Tongue (tissue), 2 donors: Measurements from ENCODE around the gene S100G. TPM values are rescaled to one million over a fixed set of nuclear protein-coding genes. Genes with fewer than 3 reads are reported as not detected.

Experiments used
- DNase-seq: peaks from one replicate; pipeline ENCODE4 v3.0.0-alpha.2; 2015
- total RNA-seq: library from RNA; depleted of rRNA; stranded (reverse); fragments of >200 nt; gene quantifications from one replicate; pipeline ENCODE4 v1.2.3, GENCODE V29; 2014

Gene S100G
- total RNA-seq, 1 donor from 2014 or later, result not detected

DNA sequence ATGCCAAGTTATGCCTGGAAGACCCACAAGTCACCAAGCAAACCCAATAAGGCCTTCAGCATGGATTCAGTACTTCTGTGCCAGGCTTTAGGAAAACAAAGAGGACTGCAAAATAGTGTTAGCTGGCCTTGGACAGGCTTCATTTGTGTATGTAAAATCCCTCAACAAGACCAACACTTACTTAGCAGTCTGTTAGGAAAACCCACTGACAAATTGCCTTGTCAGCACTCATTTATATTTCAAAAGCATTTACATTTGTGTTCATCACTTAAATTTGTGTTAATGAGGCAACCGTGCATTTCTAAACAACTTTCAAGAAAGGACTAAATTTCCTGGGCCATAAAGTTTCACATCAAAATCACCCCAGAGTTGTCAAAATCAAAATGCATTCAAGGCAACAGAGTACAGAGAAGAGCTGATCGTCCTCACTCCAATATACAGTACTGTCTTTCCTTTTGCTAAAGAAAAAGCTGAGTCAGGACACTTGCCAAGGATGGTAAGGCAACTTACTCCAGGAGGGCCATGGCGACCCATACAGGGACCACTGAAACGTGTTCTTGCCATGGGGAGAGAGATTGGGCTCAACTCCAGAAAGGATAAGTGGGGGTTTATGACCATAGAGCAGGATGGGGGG, 1.6 kb downstream of the S100G start:
- no peak for DNase-seq

DNA sequence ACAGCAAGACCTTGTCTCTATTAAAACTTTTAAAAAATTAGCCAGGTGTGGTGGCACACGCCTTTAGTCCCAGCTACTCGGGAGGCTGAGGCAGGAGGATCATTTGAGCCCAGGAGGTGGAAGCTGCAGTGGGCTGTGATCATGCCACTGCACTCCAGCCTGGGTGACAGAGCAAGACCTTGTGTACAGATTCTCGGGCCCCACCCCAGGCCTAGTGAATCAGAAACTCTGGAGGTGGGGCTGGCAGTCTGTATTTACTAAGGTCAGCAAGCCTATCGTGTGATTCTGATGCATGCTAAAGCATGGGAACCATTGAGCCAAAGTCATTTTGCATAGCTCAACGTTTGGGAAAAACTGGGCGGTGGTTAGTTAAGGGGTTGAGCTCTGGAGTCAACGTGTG, 3.5 kb downstream of the S100G start:
- no peak for DNase-seq

DNA sequence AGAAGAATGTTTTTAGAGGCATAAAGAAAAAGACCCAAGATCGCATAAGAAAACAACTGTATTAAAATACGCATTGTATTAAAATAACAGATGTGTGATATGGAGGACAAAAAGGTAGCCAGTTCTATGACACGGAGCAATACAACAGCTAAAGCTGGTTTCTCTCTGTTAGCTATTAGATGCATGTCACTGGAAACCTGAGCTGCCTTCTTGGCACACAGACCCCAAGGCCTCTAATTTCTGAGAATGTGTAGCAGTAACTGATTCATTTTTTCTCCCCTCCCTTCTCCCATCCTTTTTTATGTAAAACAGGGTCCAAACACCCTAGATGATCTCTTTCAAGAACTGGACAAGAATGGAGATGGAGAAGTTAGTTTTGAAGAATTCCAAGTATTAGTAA, 4.1 kb downstream of the S100G start:
- DNase-seq, result peak; percentile 63

DNA sequence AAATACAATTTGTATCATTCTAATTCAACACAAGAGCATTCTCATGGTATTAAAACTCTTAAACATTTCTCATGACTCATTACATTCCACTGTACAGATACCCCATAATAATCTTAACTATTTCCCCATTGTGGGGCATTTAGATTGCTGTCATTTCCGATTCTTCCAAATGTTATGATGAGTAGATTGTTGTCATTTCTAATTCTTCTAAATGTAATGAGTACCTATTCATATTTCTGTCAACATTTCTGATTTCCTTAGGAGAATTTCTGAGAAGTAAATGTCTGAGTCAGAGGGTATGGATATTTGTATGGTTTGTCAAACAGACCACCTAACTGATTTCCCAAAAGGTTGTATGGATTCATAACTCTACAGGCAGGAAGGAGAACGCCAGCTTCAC, 8.3 kb downstream of the S100G start:
- DNase-seq, result no peak

DNA sequence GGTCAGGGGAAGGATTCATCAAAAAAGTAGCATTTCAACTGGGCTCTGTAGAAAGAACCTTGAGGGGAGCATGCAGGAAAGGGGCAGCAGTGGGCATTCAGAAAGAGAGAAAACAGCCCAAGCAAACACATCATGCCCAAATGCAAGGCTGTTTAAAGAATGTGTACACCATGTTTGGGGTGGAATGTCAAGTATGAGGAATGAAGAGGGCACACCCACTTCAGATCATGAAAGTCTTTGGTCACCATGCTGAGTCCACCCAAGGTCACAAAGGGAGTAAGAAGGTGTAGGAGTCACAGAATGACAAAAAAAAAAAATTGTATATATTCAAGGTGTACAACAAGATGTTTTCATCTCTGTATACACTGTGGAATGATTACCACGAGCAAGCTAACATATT, 9.4 kb downstream of the S100G start:
- no peak for DNase-seq

DNA sequence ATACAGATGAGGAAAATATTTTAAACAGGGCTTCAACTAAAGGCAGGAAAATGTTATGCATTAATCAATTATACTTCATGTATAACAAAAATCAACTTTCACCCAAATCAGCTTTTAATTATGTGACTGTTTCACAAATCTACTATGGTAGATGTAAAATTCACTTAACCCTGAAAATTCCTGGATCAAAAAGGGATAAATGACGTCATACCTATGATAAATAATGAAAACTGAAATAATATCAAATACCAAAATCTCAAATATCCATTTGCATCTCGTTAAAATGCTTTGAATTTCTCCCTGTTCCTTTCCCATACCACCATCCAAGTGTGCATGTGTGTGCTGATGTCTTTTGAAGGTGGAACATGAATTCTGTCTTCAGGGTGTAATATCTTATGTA, 11.5 kb downstream of the S100G start:
- DNase-seq, result no peak

DNA sequence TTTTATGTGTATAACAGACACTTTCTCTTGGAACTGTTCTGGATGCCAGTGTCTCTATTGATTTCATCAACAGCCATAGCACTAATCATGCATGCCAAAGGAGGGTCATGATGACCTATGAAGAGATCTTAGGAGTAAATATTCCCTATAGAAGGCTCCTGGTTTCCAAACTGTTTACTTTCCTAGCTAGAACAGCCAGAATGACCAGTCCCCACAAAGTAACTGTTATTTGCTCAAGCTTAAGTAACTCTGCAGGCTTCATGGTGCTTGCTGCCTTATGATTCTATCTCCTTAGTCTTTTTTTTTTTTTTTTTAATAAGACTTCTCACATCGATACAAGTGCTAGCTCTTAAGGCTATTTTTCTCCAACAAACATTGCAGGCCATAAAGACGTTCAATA, 12.4 kb downstream of the S100G start:
- no peak for DNase-seq

DNA sequence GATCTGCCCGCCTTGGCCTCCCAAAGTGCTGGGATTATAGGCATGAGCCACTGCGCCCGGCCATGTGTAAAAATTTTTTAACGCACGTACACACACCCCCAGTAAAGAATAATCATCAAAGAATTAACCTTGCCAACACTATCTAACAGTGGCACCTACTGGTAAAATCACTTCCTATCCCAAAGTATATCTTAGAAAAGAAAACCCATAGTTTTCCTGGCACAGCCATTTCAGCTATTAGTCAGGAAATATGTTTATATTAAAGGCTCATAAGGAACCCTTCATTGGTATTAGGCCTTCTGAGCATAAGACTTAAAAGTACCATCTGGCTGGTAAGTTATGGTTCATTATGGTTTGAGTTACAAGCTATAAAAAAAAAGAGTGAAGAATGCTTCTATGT, 14.1 kb downstream of the S100G start:
- DNase-seq, result no peak

DNA sequence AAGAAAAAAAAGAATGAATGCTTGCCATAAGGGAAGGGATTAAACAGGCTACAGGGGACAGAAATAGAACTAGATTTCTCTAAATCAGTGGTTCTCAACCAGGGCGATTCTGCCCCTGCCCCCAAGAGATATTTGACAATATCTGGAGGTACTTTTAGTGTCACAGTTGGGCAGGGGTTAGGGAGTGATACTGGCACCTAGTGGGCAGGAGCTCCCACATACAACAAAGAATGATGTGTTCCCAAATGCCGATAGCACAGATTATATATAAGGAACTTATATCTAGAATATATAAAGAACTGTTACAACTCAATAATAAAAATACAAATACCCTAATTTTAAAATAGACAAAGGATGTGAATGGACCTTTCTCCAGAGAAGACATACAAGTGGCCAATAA, 14.7 kb downstream of the S100G start:
- DNase-seq, result no peak

DNA sequence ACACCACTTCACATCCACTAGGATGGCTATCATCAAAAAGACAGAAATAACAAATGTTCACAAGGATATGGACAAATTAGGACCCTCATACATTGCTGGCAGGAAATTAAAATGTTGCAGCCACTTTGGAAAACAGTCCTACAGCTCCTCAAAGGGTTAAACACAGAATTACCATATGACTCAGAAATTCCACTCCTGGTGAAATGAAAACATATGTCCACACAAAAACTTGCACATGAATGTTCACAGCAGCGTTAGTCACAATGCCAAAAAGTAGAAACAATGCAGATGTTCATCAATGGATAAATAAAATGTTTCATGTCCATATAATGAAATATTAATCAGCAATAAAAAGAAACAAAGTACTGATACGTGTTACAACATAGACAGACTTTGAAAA, 15.1 kb downstream of the S100G start:
- DNase-seq, result peak; percentile 19

DNA sequence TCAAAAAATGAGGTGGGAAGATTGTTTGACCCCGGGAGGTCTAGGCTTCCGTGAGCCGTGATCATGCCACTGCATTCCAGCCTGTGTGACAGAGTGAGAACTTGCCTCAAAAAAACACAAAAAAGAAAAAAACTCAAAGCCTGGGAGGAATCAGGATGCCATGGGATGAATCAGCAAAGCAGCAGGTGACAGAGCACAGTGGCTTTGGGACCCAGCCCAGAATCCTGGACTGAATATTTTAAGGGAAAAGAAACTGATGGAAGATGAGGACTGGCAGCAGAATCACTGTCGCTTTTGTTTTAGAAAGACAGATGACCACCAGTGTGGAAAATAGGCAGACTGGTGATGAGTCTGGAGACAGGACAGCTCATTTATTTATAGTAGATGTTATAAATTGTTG, 16.6 kb downstream of the S100G start:
- DNase-seq, result no peak

DNA sequence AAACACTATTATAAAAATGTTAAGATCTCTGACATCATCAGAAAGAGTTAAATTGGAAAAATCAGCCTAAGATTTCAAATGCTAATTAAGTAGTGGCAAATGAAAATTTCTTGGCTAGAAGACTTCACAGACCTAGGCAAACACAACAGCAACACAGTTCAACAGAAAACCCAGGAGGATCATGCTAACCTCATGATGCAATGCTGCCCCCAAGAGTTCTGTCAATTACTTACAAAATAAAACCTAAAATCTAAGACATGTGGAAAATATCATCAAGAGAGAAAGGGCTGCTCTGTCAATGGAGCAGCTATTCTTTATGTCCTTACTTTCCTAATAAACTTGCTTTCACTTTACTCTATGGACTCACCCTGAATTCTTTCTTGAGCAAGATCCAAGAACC, 21.0 kb downstream of the S100G start:
- peak; percentile 51 for DNase-seq

DNA sequence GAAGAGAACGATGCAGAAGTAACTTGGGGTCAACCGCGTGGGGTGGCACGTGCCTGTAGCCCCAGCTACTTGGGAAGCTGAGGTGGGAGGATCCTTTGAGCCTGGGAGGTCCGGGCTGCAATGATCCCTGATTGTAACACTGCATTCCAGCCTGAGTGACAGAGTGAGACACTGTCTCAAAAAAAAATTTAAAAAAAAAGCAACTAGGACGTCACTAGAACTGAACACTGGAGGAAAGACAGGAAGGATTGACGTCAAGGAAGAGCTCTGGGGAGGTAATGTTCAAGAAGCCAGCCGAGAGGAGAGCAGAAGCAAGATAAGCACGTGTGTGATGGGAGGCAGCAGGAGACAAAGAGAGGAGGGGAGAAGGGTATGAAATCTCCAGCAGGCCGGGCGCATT, 28.7 kb downstream of the S100G start:
- no peak for DNase-seq

DNA sequence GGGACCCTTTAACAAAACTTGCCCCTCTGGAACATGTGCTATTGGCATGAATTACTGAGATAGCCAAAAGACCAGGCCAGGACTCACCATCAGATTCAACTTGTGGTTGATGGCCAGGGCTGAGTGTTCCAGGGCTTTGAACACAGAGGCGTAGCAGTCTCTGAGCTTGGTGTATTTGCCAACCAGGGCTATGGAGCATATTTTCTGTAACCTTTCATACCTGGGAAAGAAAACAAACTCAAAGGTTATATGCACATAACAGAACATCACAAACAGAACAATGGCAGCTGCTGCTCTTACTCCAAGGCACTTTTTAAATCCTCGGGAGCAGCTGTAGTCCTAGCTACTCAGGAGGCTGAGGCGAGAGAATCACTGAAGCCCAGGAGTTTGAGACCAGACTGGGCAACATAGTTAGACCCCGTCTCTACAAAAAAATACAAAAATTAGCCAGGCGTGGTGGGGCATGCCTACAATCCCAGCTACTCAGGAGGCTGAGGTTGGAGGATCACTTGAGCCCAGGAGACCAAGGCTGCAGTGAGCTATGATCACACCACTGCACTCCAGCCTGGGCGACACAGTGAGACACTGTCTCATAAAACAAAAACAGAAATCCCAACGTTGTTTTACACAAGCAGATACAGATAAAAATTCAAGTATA, 33.2 kb downstream of the S100G start:
- no peak for DNase-seq

DNA sequence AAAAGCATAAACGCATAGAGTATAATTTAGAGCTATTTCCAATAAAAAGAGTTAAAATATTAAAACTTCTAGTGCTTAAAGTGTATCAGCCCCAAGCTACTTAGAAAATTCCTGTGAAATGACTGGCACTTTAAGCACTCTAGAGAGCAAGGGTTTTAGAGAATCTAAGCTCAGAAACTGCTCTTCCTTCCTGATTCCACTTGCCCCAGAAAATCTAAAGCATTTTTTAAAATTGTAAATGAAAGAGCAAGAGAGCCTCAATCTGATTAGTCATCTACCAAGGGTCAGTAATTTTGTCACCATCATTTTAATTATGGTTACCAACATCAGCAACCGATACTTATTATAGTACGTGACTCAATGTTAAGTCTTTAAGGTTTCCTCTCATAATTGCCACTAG, 37.6 kb downstream of the S100G start:
- DNase-seq, result no peak

DNA sequence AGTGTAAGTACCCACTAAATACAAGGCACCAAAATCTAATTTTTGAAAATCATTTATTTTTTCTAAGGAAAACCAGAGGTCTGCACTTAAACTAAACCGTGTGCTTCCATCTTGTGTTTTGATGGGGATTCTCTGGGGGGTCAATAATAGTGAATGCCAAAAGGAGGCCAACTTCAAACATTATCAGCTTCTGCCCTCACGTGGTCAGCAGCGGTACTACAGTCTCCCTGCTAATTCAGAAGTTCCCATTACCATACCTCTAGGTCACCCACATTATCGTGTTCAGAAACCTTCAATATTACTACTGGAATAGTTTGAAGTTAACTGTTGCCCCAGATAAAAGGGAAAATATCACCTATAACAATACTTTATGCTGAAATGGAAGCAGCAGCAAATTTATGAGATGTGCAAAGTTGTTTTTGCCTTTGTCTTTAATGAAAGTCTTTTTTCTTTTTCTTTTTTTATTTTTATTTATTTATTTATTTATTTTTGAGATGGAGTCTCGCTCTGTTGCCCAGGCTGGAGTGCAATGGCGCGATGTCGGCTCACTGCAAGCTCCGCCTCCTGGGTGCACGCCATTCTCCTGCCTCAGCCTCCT, 45.2 kb downstream of the S100G start:
- DNase-seq, result peak; percentile 59

DNA sequence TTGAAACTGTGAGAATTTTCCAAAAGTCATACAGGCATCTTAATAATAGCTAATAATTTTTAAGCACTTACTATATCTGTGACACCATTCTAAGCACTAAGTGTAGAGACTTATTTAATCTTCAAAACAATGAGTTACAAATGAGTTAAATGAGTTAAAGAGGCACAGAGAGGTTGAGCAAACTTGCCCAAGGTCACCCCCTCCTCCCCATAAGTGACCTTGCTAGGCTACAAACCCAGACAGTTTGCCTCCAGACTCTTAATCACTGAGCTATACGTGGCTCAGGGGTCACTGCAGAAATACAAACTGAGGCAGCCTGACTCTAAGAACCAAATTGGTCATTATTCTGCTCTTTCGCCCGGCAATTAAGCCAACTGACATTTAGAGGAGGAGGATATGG, 47.0 kb downstream of the S100G start:
- no peak for DNase-seq

DNA sequence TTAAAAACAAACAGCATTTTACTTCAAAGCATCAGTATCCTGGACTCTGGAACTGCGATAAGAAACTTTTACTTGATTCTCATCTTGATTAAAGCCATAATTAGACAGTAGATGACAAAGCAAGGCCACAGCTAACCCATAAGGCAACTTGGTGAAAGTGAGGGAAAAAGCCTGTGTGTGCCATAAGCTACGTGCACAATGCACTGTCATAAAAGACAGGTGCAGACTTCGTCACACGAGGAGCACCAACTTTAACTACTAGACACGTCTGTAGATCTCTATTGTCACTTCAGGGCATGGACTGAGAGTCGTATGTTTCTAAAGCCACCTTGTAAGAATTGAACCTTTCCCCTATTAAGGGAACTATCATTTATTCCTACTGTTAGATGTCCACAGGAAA, 49.4 kb downstream of the S100G start:
- no peak for DNase-seq

DNA sequence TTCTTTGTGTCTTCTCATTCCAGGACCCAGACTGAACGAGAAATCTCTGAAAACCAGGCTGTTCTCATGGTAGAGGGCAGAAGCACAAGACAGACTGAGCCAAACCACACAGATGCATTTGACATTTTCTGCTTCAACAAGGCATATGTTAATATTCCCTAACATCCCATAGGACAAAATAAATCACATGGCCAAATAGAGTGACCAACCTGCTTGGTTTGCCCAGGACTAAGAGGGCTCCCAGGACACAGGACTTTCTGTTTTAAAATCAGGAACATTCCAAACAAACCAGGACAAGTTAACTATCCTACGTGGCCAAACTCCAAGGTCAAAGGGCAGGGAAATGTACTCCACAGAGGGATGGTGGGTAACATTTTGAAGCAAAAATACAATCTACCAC, 50.8 kb downstream of the S100G start:
- DNase-seq, result no peak

DNA sequence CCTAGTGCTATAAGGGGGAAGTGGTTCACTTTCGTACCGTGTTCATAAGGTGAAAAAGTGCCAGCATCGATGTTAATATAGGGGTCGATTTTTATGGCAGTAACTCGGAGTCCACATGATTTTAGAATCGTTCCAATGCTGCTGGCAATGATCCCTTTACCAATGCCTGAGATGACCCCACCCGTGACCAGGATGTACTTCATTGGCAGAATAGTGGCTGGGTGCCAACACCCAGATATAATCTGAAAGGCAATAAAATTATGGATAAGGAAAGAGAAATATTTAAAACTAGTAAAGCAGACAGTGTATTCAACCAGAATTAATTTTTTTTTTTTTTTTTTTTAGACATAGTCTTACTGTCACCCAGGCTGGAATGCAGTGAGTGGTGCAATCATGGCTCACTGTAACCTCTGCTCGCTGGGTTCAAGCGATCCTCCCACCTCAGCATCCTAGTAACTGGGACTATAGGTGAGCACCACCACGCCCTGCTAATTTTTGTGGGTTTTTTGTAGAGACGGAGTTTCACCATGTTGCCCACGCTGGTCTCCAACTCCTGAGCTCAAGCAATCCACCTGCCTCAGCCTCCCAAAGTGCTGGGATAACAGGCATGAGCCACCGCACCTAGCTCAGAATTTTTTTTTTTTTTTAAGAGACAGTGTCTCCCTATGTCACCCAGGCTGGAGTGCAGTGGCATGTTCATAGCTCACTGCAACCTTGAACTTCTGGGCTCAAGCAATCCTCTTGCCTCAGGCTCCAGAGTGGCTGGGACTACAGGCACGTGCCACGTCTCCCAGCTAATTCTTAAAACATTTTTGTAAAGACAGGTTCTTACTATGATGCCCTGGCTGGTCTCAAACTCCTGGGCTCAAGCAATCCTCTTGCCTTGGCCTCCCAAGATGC, 53.0 kb downstream of the S100G start:
- DNase-seq, result no peak
